Effector CD8-positive, alpha-beta T cell (primary cell): Measurements from ENCODE around the gene SNX8.

Source experiments
- DNase-seq: peaks from one replicate; lab custom pipeline; 2025; lab: John Stamatoyannopoulos, UW

SNX8 gene

GRCh38 chr7:2202361-2202761 is 111.9 kb downstream of the SNX8 start:
- no peak for DNase-seq
